H1 (cell line): ENCODE measurements around the gene RAET1E. TPM values are rescaled to one million over a fixed set of nuclear protein-coding genes. Genes with fewer than 3 reads are reported as not detected.

Source experiments
- HDAC2 ChIP-seq, 2 experiments: fragments of 300-600 bp in 1 of 2; sonication (generic) in 1 of 2; IDR thresholded peaks; 2 replicates each; pipeline ENCODE4 v1.6.1; 2011 to 2012; ENCODE audit warnings: low read depth in 2 of 2, low read length in 2 of 2, mild to moderate bottlenecking in 2 of 2, moderate library complexity in 2 of 2, borderline replicate concordance in 1 of 2, inconsistent platforms in 1 of 2
- POLR2AphosphoS5 ChIP-seq: IDR thresholded peaks from 2 replicates; pipeline ENCODE4 v1.6.1; 2011; ENCODE audit warnings: low read depth, low read length
- RAD21 ChIP-seq, 2 experiments: IDR thresholded peaks in 1 of 2; conservative IDR thresholded peaks in 1 of 2; 2 replicates each; pipeline ENCODE4 v1.6.1; 2011; ENCODE audit warnings: low read depth in 2 of 2, low read length in 2 of 2, improper control_type of control experiment in 1 of 2, inconsistent platforms in 1 of 2, mild to moderate bottlenecking in 1 of 2, moderate library complexity in 1 of 2
- RFX5 ChIP-seq: IDR thresholded peaks from 2 replicates; pipeline ENCODE4 v1.6.1; 2011; ENCODE audit warnings: low read depth, low read length, improper control_type of control experiment, borderline replicate concordance
- polyA plus RNA-seq, 7 experiments: library from polyadenylated mRNA; depleted of rRNA in 3 of 7; stranded (reverse) in 5 of 7; unstranded in 2 of 7; fragments of >200 nt in 5 of 7; fragments of 200-250 nt in 2 of 7; gene quantifications; 1 replicate in 5 of 7; 2 replicates in 1 of 7; 4 replicates in 1 of 7; pipeline versions ENCODE4 v1.2.1 to v1.2.3, GENCODE V29; 2011 to 2013; ENCODE audit warnings: missing spikeins in 2 of 7, mixed read lengths in 2 of 7
- total RNA-seq: library from RNA; stranded (reverse); fragmentation: NEBNext Ultra II Directional; extraction: Animal tissue kit (Norgen Biotek cat#: 25700); gene quantifications from 2 replicates; pipeline ENCODE4 v1.2.1, GENCODE V29; 2021

The RAET1E gene
- total and polyA plus RNA-seq, 2 of the 8 experiments (the other 6 are each of a cell fraction or from before 2014, with no cell fraction given), result not detected

DNA sequence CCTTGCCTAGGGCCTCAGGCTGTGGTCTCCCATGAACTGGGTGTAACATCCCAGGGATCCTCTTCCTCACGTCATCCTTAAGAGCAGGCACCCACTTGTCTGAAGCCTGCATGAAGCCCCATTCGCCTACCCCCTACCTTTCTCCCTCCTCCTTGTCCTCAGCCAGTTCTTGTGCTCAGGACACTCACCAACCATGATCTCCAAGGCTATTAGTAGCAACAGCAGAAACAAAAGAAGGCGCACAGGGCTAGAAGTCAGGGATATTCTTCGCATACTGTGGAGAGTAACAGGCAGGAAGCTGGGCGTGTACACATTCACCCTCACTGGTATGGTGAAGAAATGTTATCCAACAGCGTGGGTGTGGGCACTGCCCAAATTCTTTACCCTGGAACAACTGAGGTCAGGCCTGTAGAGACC lies 7.3 kb downstream of the RAET1E start (continued):
- TF ChIP-seq HDAC2 (IDR thresholded peaks at IDR 0.05; ENCODE audit: borderline replicate concordance in 1 of 2, low read depth in 2 of 2, low read length in 2 of 2) (no peak), RFX5 (no peak), POLR2AphosphoS5 (no peak), RAD21 (IDR thresholded peaks at IDR 0.05 in 1 of 2, conservative IDR thresholded peaks at IDR 0.05 in 1 of 2; ENCODE audit: low read depth in 2 of 2, low read length in 2 of 2) (no peak)
